Vagina (tissue), 2 donors: Measurements from ENCODE around the gene DNAAF8.

Experiments
- POLR2A ChIP-seq, 2 donors: fragments of 450-650 bp; IDR thresholded peaks; one replicate each; pipeline ENCODE4 v1.6.1; 2017; ENCODE audit warnings: antibody characterized with exemption in 2 of 2, mild to moderate bottlenecking in 2 of 2, moderate library complexity in 2 of 2
- TF ChIP-seq, protein P1 (sequence below), 3 experiments: fragments of 450-650 bp in 2 of 3; fragments of 200-600 bp in 1 of 3; sonication (generic) in 1 of 3; IDR thresholded peaks; one replicate each; pipeline ENCODE4 v1.5.1; 2017 to 2019; ENCODE audit warnings: antibody characterized with exemption in 3 of 3, mild to moderate bottlenecking in 2 of 3, moderate library complexity in 2 of 3

DNA sequence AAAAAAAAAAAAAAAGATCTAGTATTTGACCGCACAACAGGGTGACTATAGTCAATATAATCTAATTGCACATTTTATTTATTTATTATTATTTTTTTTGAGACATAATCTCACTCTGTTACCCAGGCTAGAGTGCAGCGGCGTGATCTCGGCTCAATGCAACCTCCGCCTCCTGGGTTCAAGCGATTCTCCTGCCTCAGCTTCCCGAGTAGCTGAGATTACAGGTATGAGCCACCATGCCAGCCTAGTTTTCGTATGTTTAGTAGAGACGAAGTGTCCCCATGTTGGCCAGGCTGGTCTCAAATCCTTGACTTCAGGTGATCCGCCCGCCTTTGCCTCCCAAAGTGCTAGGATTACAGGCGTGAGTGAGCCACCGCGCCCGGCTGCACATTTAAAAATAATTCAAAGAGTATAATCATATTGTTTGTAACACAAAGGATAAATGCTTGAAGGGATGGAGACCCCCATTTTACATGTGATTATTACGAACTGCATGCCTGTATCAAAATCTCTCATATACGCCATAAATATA, 1.1 kb upstream of the DNAAF8 start:
- no peak for TF ChIP-seq POLR2A (IDR thresholded peaks at IDR 0.05)
- TF ChIP-seq, protein P1, sequence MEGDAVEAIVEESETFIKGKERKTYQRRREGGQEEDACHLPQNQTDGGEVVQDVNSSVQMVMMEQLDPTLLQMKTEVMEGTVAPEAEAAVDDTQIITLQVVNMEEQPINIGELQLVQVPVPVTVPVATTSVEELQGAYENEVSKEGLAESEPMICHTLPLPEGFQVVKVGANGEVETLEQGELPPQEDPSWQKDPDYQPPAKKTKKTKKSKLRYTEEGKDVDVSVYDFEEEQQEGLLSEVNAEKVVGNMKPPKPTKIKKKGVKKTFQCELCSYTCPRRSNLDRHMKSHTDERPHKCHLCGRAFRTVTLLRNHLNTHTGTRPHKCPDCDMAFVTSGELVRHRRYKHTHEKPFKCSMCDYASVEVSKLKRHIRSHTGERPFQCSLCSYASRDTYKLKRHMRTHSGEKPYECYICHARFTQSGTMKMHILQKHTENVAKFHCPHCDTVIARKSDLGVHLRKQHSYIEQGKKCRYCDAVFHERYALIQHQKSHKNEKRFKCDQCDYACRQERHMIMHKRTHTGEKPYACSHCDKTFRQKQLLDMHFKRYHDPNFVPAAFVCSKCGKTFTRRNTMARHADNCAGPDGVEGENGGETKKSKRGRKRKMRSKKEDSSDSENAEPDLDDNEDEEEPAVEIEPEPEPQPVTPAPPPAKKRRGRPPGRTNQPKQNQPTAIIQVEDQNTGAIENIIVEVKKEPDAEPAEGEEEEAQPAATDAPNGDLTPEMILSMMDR (IDR thresholded peaks at IDR 0.05): no peak
